CD4-positive, alpha-beta T cell treated with Interferon gamma for 1 hour (primary cell): ENCODE results near the gene ANO6.
"Not testable (repeated sequence)": the region's sequence is repeated elsewhere in the genome, so short reads cannot be mapped to it uniquely, and the experiment has no call there.

ENCODE experiments used
- DNase-seq: peaks from one replicate; pipeline ENCODE4 v3.0.0-alpha.2; 2020

Gene ANO6

GRCh38 chr12:45212064-45212463 is 3.8 kb upstream of the ANO6 start:
- DNase-seq: no peak

GRCh38 chr12:45213107-45213506 is 2.8 kb upstream of the ANO6 start:
- DNase-seq: no peak

GRCh38 chr12:45214071-45214470 is 1.8 kb upstream of the ANO6 start:
- no peak for DNase-seq

GRCh38 chr12:45214749-45215418 is 1.0 kb upstream of the ANO6 start:
- no peak for DNase-seq

- peak; percentile 24 for DNase-seq
Measured at GRCh38 chr12:45216230-45216982, 511 bp downstream of the ANO6 start.

GRCh38 chr12:45216983-45217485 is 1.1 kb downstream of the ANO6 start:
- no peak for DNase-seq

GRCh38 chr12:45217846-45218245 is 2.0 kb downstream of the ANO6 start:
- no peak for DNase-seq

GRCh38 chr12:45219621-45220020 is 3.7 kb downstream of the ANO6 start:
- no peak for DNase-seq

GRCh38 chr12:45220363-45220931 is 4.6 kb downstream of the ANO6 start:
- no peak for DNase-seq

GRCh38 chr12:45220969-45221368 is 5.1 kb downstream of the ANO6 start:
- no peak for DNase-seq

- DNase-seq: no peak
Measured at GRCh38 chr12:45223868-45224267, 8.0 kb downstream of the ANO6 start.

- no peak for DNase-seq
Measured at GRCh38 chr12:45224311-45224710, 8.4 kb downstream of the ANO6 start.

- DNase-seq: no peak
Measured at GRCh38 chr12:45226021-45226420, 10.1 kb downstream of the ANO6 start.

GRCh38 chr12:45227316-45228067 is 11.6 kb downstream of the ANO6 start:
- DNase-seq: no peak

GRCh38 chr12:45231515-45232145 is 15.7 kb downstream of the ANO6 start:
- DNase-seq: no peak

- no peak for DNase-seq
Measured at GRCh38 chr12:45232146-45232755, 16.4 kb downstream of the ANO6 start.

- peak; percentile 18 for DNase-seq
Measured at GRCh38 chr12:45232756-45233372, 17.0 kb downstream of the ANO6 start.

- DNase-seq: no peak
Measured at GRCh38 chr12:45234139-45234865, 18.4 kb downstream of the ANO6 start.

- no peak for DNase-seq
Measured at GRCh38 chr12:45235087-45236025, 19.5 kb downstream of the ANO6 start.

GRCh38 chr12:45236383-45236782 is 20.5 kb downstream of the ANO6 start:
- DNase-seq: not testable (repeated sequence)
